Left renal pelvis (tissue), 4 donors: Measurements from ENCODE around the gene DGCR6L. TPM values are rescaled to one million over a fixed set of nuclear protein-coding genes. Genes with fewer than 3 reads are reported as not detected.
"Not testable (repeated sequence)": the region's sequence is repeated elsewhere in the genome, so short reads cannot be mapped to it uniquely, and the experiment has no call there.

Source experiments
- DNase-seq, 4 donors: peaks; one replicate each; pipeline ENCODE4 v3.0.0-alpha.2; 2013; ENCODE audit warnings: low read depth in 4 of 4, low spot score in 3 of 4
- polyA plus RNA-seq, 4 donors: library from polyadenylated mRNA; unstranded; fragments of 120-200 nt; gene quantifications; one replicate each; pipeline ENCODE4 v1.2.1, GENCODE V29; 2013; ENCODE audit not compliant: insufficient read length in 4 of 4

The DGCR6L gene
- polyA plus RNA-seq, 4 donors, result 41.8 to 61.4 (median 45.7) TPM

GRCh38 chr22:20295262-20296064 is 24.4 kb downstream of the DGCR6L start:
- no peak for DNase-seq

GRCh38 chr22:20292673-20293232 is 27.1 kb downstream of the DGCR6L start:
- no peak for DNase-seq

- DNase-seq, result no peak
Measured at GRCh38 chr22:20292108-20292507, 27.8 kb downstream of the DGCR6L start.

- no peak for DNase-seq
Measured at GRCh38 chr22:20291604-20292063, 28.2 kb downstream of the DGCR6L start.

GRCh38 chr22:20291249-20291586 is 28.6 kb downstream of the DGCR6L start:
- DNase-seq, result no peak

GRCh38 chr22:20290578-20291248 is 29.1 kb downstream of the DGCR6L start:
- no peak for DNase-seq

- no peak for DNase-seq
Measured at GRCh38 chr22:20290045-20290392, 29.8 kb downstream of the DGCR6L start.

- not testable (repeated sequence) for DNase-seq
Measured at GRCh38 chr22:20289182-20290044, 30.4 kb downstream of the DGCR6L start.

- DNase-seq, result not testable (repeated sequence)
Measured at GRCh38 chr22:20286784-20287423, 33.0 kb downstream of the DGCR6L start.

GRCh38 chr22:20286312-20286660 is 33.6 kb downstream of the DGCR6L start:
- DNase-seq, result not testable (repeated sequence)

- DNase-seq, result not testable (repeated sequence)
Measured at GRCh38 chr22:20285473-20286311, 34.2 kb downstream of the DGCR6L start.

GRCh38 chr22:20284471-20285086 is 35.3 kb downstream of the DGCR6L start:
- no peak for DNase-seq

- no peak for DNase-seq
Measured at GRCh38 chr22:20283674-20284066, 36.2 kb downstream of the DGCR6L start.

- no peak for DNase-seq
Measured at GRCh38 chr22:20282901-20283673, 36.8 kb downstream of the DGCR6L start.

- no peak for DNase-seq
Measured at GRCh38 chr22:20281891-20282290, 38.0 kb downstream of the DGCR6L start.

GRCh38 chr22:20281473-20281872 is 38.4 kb downstream of the DGCR6L start:
- DNase-seq, result not testable (repeated sequence)

GRCh38 chr22:20280866-20281265 is 39.0 kb downstream of the DGCR6L start:
- DNase-seq, result no peak

- not testable (repeated sequence) for DNase-seq
Measured at GRCh38 chr22:20280163-20280562, 39.7 kb downstream of the DGCR6L start.
